NCI-H2107 treated with DMSO at 0.1 percent for 48 hours (cell line): ENCODE data around the gene WIZ.

Source experiments
- DNase-seq: peaks from one replicate; lab custom pipeline; 2025; ENCODE audit not compliant: unreplicated experiment; lab: John Stamatoyannopoulos, UW

Gene WIZ

GRCh38 chr19:15466851-15467733, 17.3 kb upstream of the WIZ start:
- DNase-seq, result no peak

DNA sequence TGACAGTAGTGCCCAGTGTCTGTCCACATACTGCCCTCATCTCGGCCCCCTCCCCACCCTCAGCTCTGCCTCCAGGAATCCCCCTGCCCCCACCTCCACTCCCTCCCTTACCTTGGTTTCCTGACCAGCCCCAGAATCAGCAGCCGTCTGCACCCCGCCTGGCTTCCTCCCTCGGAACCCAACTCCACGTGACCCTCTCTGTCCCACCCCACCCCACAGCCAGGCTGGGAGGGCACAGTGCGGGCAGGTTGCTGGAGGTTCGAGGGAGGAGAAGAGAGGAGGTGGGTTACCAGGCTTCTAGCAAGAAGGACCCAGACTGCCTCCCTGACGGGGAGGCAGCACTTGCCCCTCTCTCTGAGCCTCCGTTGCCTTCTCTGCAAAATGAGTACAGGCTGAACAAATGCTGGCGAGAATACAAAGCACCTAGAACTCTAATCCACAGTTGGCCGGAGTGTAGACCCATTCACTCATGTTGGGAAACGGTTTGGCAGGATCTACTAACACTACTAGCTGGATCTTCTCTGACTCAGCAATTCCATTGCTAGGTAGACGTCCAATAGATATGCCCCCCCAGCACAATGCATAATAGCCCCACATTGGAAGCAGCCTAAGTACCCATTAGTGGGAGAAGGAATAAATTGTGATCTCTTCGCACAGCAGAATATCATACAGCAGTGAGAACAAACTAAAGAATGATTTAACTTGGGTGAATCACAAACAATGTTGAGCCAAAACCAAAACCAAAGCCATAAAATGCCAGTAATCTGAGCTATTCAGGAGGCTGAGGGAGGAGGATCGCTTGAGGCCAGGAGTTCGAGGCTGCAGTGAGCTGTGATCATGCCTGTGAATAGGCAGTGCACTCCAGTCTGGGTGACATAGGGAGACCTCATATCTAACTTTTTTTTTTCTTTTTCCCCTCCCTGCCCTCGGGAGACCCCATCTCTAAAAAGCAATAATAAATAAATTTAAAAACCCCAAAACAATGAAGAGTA, 14.9 kb upstream of the WIZ start, which contains the start of gene RASAL3:
Gene RASAL3 (minus strand): TSS at position 151 of the 992 bp plus-strand sequence. CDS start 186 bp downstream, outside the sequence.
- DNase-seq, result no peak

DNA sequence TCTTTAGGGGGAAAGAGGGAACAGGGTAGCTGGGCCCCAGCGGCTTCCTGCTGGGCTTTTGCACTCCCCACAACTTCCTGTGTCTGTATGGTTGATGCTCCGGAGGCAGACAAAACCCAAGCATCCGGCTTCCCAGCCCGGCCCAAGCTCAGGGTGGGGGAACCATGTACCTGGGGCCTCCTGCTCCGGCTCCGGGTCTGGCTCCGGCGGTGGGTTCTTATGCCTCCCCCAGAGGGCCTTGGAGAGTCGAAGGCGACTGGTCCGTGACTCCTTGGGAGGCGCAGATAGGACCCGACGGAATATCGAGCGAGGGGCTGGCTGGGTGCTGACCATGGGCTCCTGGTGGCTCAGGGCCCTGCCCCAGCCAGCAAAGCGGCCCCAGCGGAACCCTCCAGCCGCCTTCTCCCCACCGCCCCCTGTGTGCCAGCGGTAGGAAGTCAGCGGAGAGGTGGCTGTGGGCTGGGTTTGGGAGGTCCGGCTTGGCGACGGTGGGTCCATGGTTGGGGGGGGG, 14.2 kb upstream of the WIZ start:
- no peak for DNase-seq

DNA sequence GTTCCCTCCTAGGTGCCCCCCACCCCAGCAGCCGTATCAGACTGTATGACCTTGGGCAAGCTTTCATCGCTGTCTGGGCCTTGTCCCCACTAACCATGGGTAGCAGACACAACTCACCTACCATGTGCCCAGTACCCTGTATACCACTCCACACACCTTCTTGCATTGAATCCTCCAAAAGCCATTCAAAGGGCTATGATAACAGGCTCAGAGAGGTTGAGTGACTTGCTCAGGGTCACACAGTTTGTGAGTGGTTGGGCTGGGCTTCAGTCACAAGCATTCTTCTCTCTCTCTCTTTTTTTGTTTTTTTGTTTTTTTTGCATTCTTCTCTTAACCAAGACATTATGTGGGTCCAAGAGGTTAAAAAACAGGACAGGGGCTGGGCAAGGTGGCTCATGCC, 11.9 kb upstream of the WIZ start:
- no peak for DNase-seq

DNA sequence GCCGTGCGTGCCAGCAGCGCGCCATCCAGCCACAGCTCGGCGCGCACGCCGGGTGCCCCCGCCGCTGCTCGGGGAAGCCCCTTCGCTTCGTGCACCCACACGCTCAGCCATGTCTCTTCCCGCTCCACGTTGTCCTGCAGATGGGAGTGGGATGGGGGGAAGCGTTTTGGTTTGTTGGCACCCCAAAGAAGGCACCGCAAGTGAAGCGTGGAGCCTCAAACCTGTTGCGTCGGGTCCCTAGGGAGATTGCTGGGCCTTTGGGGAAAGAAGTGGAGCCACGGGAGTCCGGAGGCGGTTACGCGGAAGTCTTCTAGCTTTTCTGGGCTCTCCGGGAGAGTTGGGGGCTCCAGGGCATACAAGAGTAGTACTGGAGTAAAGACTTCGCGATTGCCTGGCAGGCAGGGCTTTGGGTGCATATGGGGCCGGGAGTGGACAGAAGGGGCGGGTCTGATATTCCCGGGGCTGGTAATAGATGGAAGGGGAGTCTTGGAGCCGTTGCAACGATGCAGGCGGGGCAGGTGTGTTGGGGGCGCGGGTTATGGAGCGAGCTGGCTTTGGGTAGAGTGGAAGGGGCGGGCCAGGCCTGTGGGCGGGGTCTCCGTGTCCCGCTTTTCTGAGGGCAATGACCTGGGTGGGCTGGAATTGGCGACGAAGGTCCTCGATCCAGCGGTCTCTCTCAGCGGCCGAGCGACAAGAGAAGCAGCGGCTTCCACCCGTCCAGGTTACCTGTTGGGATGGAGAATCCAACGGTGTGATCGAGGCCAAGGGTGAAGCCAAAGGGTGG, 8.1 kb upstream of the WIZ start:
- DNase-seq, result no peak

- no peak for DNase-seq
Observed at GRCh38 chr19:15456871-15457700, 7.3 kb upstream of the WIZ start.

DNA sequence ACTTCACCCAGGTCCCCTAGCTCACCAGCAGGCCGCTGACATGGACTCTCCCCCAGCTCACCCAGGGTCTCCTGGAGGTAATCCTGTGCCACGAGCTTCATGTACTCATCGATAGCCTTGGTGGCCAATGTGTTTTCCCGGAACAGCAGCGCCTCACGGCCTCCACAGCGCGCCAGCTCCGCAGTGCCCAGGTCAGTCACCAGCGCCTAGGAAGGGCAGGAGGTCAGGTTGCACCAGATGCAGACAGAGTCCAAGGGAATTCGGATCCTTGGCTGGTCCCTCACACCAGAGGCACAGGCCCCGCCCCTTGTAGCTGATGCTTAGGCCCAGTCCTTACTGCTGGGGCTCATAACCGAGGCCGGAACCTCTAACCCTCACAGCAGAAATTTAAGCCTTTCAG, 6.7 kb upstream of the WIZ start:
- no peak for DNase-seq

DNA sequence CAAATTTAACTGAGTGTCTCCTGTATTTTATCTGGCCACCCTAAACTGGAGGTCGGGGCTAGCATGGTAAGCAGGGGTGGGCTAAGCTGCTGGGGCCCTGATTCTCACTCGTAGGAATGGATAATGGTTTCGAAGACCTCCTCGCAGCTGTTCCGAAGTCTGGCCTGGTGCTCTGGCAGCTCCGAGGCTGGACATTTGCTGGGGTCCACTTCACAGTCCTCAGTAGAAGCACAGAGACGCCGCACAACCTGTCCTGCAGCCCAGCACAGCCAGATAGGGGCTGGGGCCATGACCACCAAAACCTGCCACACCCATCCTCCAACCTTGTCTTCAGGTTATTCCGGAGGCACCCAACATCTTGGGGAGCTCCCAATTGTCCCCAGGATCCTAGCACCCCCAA, 6.2 kb upstream of the WIZ start:
- DNase-seq, result no peak

DNA sequence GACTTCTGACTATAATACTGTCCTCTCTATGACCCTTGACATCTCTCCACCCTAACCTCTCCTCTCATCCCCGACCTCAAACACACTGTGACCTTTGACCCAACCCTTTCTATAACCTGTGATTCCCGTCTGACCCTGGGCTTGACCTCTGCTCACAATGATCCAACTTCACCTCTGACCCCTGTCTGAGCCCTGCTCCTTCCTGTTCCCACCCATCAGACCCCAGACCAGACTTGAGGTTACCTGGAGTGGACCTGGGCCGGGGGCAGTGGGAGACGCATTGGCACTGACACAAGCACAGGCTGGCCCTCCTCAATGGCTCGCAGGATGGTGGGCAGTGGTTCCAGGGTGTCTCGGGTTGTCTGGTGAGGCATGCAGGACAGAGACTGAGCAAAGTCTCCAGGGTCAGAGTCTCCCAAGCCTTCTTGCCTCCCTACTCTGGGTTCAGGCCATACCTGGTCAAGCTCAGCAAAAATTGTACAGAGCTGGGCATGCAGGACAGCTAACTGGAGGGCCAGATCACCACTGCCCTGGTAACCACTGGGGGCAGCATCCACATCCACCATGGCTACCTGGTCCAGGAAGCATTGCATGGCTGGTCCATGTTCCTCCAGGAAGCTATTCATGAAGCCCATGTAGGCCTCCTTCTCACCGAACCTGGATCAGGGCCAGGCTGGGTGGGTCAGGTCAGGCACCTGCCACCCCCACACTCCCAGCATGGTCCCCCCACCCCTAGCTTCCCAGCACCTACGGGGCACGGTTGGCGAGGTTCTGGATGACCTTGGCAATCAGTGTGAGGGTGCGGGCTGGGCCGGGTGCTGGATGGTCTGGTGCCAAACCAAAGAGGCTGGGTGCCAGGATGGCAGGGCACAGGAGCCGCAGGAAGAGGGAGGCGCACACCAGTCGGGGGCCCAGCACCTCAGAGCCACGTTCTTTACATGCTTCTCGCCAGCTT, 4.4 kb upstream of the WIZ start:
- DNase-seq, result no peak

DNA sequence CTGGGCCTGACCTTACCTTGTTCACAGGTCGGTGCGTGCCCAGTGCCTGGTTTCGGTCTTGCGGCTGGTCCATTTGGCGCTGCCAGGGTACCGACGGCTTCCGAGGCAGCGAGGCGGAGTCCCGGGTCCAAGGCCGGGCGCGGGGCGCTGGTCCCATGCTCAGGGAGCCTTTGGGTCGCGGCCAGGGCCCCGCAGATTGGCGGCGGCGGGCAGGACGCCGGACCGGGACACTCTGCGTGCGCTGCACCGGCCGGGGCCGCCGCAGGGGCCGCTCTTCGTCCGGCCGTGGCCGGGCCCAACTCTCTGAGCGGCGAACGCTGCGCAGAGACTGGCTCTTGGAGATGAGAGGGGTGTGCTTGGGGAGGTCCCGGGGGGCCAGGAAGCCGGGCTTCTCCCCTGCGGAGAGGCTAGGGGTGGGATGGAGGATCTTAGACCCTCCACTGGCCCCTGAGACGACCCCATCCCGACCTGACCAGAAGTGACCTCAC, 3.4 kb upstream of the WIZ start:
- no peak for DNase-seq

- DNase-seq, result no peak
Observed at GRCh38 chr19:15452111-15453047, 2.6 kb upstream of the WIZ start.

DNA sequence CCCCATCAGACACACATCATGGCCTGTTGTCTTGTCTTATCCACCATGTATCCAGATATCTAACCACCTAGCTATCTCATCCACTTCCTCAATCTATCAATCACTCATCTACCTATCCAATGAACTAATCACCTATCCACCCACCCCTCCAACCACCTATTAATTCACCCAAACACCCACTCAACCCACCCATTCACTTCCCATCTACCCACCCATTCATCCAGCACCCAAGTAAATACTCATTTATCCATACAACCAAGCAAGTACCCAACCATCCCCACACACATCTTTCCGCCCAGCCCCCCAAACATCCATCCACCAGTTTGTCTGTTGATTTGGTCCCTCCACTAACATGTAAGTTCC, 753 bp upstream of the WIZ start:
- no peak for DNase-seq

GRCh38 chr19:15448778-15449619, 757 bp downstream of the WIZ start:
- no peak for DNase-seq

- DNase-seq, result no peak
Observed at GRCh38 chr19:15448044-15448777, 1.5 kb downstream of the WIZ start.

- DNase-seq, result no peak
Observed at GRCh38 chr19:15447057-15447456, 2.7 kb downstream of the WIZ start.

- DNase-seq, result no peak
Observed at GRCh38 chr19:15445807-15446376, 3.9 kb downstream of the WIZ start.
